Type B pancreatic cell (in vitro differentiated cells): ENCODE results near the gene FAM174C. TPM values are rescaled to one million over a fixed set of nuclear protein-coding genes. Genes with fewer than 3 reads are reported as not detected.

Source experiments
- DNase-seq: peaks from one replicate; pipeline ENCODE4 v3.0.0; 2021; ENCODE audit warnings: mixed read lengths; ENCODE audit not compliant: unreplicated experiment; ENCODE audit errors: extremely low spot score
- H3K27ac Mint-ChIP-seq: 2 replicates; pipeline ENCODE4 v1.8.0; 2021; ENCODE audit warnings: mild to moderate bottlenecking, mixed read lengths
- H3K27me3 Mint-ChIP-seq: 2 replicates; pipeline ENCODE4 v1.8.0; 2021; ENCODE audit warnings: mixed read lengths
- H3K36me3 Mint-ChIP-seq: 2 replicates; pipeline ENCODE4 v1.8.0; 2021; ENCODE audit warnings: mixed read lengths
- H3K4me1 Mint-ChIP-seq: one replicate; pipeline ENCODE4 v1.8.0; 2021; ENCODE audit warnings: mixed read lengths; ENCODE audit not compliant: unreplicated experiment
- H3K4me3 Mint-ChIP-seq: 2 replicates; pipeline ENCODE4 v1.8.0; 2021; ENCODE audit warnings: mild to moderate bottlenecking, mixed read lengths
- H3K9me3 Mint-ChIP-seq: 2 replicates; pipeline ENCODE4 v1.8.0; 2021; ENCODE audit warnings: mixed read lengths
- long read RNA-seq: library from polyadenylated mRNA; unstranded; transcript quantifications from one replicate; pipeline ENCODE4 v2.0.0, GENCODE V29; 2020
- total RNA-seq: library from RNA; stranded (reverse); gene quantifications from 2 replicates; pipeline ENCODE4 v1.2.1, GENCODE V29; 2021; ENCODE audit warnings: low replicate concordance
- TF ChIP-seq, protein P1 (sequence below): fragments of 200-600 bp; sonication (generic); conservative IDR thresholded peaks from 2 replicates; pipeline ENCODE4 v1.5.0; 2021; ENCODE audit warnings: antibody characterized with exemption, mild to moderate bottlenecking

FAM174C gene
- 30.6 and 36.4 TPM in 2 replicates for total RNA-seq
- long read RNA-seq, partial matches to known transcripts, result 0 of 2 reads
- long read RNA-seq, other reads (novel, unspliced or antisense), result 0 of 2 reads

DNA sequence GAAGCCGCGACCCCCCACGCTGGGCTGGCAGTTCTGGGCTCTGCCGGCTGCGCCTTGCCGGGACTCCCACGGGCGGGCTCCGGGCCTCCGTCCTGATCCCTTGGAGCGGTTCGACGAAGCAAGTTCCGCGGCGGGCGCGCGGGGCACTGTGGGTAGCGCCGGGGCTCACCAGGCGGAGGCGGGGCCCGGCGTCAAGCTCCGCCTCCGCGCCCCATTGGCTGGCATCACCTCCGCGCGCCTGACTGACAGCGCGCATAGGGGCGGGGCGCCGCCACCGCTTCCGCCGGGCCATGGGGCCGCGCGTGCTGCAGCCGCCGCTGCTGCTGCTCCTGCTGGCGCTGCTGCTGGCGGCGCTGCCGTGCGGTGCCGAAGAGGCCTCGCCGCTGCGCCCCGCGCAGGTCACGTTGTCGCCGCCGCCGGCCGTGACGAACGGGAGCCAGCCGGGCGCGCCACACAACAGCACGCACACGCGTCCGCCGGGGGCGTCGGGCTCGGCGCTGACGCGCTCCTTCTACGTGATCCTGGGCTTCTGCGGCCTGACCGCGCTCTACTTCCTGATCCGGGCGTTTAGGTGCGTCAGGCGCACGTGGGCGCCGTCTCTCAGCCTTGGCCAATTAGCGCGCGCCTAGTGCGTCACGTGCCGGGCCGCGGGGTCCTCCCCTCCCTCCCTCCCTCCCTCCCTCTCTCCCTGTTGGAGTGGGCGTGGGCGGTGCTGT is at the start of gene FAM174C:
Gene FAM174C, plus strand, starts transcription at position 271 of the 716 bp plus-strand sequence. Its CDS starts 20 bp downstream, at position 291.
- H3K36me3 Mint-ChIP-seq, result peaks cover 17% of the 10 kb centered on the region
- peak within 1 kb of the TSS; percentile 90 for H3K27ac Mint-ChIP-seq
- H3K9me3 Mint-ChIP-seq, result no peaks in the 10 kb centered on the region
- TF ChIP-seq, protein P1, sequence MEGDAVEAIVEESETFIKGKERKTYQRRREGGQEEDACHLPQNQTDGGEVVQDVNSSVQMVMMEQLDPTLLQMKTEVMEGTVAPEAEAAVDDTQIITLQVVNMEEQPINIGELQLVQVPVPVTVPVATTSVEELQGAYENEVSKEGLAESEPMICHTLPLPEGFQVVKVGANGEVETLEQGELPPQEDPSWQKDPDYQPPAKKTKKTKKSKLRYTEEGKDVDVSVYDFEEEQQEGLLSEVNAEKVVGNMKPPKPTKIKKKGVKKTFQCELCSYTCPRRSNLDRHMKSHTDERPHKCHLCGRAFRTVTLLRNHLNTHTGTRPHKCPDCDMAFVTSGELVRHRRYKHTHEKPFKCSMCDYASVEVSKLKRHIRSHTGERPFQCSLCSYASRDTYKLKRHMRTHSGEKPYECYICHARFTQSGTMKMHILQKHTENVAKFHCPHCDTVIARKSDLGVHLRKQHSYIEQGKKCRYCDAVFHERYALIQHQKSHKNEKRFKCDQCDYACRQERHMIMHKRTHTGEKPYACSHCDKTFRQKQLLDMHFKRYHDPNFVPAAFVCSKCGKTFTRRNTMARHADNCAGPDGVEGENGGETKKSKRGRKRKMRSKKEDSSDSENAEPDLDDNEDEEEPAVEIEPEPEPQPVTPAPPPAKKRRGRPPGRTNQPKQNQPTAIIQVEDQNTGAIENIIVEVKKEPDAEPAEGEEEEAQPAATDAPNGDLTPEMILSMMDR, result no peak
- no peaks in the 10 kb centered on the region for H3K27me3 Mint-ChIP-seq
- H3K4me3 Mint-ChIP-seq, result peak within 1 kb of the TSS; percentile 89
- peak; percentile 94 for DNase-seq
- H3K4me1 Mint-ChIP-seq, result peaks cover 30% of the 10 kb centered on the region

DNA sequence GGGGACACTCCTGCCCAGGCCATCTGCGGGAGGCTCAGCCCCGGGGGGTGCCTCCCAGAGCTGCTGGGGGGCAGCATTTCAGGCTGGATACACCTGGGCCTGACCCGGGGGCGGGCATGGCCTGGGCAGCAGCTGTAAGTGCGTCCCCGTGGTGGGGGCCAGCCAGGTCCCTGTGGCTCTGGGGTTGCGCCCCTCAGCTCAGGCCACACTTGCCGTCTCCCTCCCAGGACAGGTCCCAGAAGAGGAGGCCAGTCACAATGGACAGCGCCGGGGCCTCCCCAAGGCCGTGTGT is 49.2 kb upstream of the FAM174C start:
- Mint-ChIP-seq H3K9me3 (no peaks in the 10 kb centered on the region), H3K4me3 (no peak overlapping the region), H3K27ac (no peak overlapping the region), H3K4me1 (no peaks in the 10 kb centered on the region), H3K27me3 (no peaks in the 10 kb centered on the region), H3K36me3 (no peaks in the 10 kb centered on the region)
- TF ChIP-seq, protein P1, result no peak
- no peak for DNase-seq

DNA sequence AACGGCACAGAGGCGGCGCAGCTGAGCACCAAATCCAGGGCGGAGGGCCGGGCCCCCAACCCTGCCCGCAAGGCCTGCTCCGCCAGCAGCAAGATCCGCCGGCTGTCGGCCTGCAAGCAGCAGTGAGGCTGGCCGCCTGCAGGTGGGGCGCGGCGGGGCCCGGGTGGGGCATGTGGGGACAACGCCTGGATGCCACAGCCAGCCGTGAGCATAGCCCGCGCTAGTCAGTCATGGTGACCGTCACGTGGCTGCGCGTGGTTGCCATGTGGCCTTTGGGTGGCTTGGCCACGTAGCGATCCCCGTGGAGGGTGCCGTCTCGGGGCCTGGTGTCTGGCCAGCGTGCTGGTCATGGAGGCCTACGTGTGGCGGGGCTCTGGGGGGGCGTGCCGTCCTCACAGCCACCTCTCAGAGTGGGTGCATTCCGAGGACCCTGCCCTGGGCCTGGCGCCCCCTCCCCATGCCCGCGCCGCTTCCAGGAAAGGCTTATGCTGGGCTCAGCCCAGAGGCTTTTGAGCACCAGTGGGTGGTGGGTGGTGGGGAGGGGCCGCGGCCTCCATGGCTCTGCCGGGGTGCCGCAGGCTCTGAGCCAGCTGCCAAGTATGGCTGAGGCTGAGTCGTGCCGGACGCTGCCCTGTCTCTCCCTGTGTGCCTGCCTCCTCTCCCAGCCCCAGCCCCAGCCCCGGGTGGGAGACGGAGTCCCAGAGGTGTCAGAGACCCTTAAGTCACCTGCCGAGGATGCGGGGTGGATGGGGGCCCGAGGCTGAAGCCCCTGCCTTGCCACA is 48.6 kb upstream of the FAM174C start:
- no peak for DNase-seq
- Mint-ChIP-seq H3K27me3 (no peaks in the 10 kb centered on the region), H3K9me3 (no peaks in the 10 kb centered on the region), H3K27ac (no peak overlapping the region), H3K4me1 (peaks cover 2% of the 10 kb centered on the region), H3K36me3 (no peaks in the 10 kb centered on the region), H3K4me3 (no peak overlapping the region)
- TF ChIP-seq, protein P1, result no peak

GRCh38 chr19:1227304-1228054 is 47.9 kb upstream of the FAM174C start:
- peaks cover 9% of the 10 kb centered on the region for H3K4me1 Mint-ChIP-seq
- H3K9me3 Mint-ChIP-seq, result no peaks in the 10 kb centered on the region
- DNase-seq, result no peak
- TF ChIP-seq, protein P1, result no peak
- no peaks in the 10 kb centered on the region for H3K36me3 Mint-ChIP-seq
- no peak overlapping the region for H3K4me3 Mint-ChIP-seq
- no peak overlapping the region for H3K27ac Mint-ChIP-seq
- no peaks in the 10 kb centered on the region for H3K27me3 Mint-ChIP-seq

- no peaks in the 10 kb centered on the region for H3K9me3 Mint-ChIP-seq
- no peak overlapping the region for H3K4me3 Mint-ChIP-seq
- TF ChIP-seq, protein P1, result no peak
- H3K4me1 Mint-ChIP-seq, result peaks cover 13% of the 10 kb centered on the region
- H3K27ac Mint-ChIP-seq, result no peak overlapping the region
- no peaks in the 10 kb centered on the region for H3K36me3 Mint-ChIP-seq
- no peaks in the 10 kb centered on the region for H3K27me3 Mint-ChIP-seq
- no peak for DNase-seq
These were observed 47.0 kb upstream of the FAM174C start for GRCh38 chr19:1228161-1228957.
